Measurements from ENCODE around the gene NAGPA. TPM values are rescaled to one million over a fixed set of nuclear protein-coding genes. Genes with fewer than 3 reads are reported as not detected.

Gene NAGPA
- total and polyA plus RNA-seq, 2 experiments from 2014 or later = 6.3 to 20.7 TPM

- no peak for ATAC-seq
Observed at GRCh38 chr16:5001986-5002385, 31.7 kb downstream of the NAGPA start.

More at GRCh38 chr16:5001986-5002385, 31.7 kb downstream of the NAGPA start:
- no peak for DNase-seq (ENCODE audit: low spot score)
- no peak overlapping the region for H2AFZ ChIP-seq
- H3K36me3 Mint-ChIP-seq (ENCODE audit: low read depth) = peaks cover 4% of the 10 kb centered on the region; the same call in 1 of the 3 replicates
- H3K9me3 Mint-ChIP-seq = no peaks in the 10 kb centered on the region
- 0 out of 2 replicates have a peak, but pooled peaks cover 3% of the 10 kb centered on the region for H4K20me1 ChIP-seq (replicated peaks; ENCODE audit: insufficient read depth)
- H3K9me2 ChIP-seq (ENCODE audit: insufficient read depth) = no peaks in the 10 kb centered on the region
- H3K27ac ChIP-seq (ENCODE audit: low read depth) = no peak overlapping the region
- H3K4me1 Mint-ChIP-seq = no peaks in the 10 kb centered on the region
- no peak overlapping the region for H3K4me3 Mint-ChIP-seq
- H3K36me3 ChIP-seq (ENCODE audit: insufficient read depth) = no peaks in the 10 kb centered on the region
- H3K79me2 ChIP-seq (replicated peaks; ENCODE audit: insufficient read depth) = no peaks in the 10 kb centered on the region
- H3K4me1 ChIP-seq (ENCODE audit: insufficient read depth) = no peaks in the 10 kb centered on the region
- H3K4me2 ChIP-seq = no peak overlapping the region
- H3F3A ChIP-seq (replicated peaks; ENCODE audit: low read depth) = no peaks in the 10 kb centered on the region
- TF ChIP-seq ZNF462 (CRISPR knock-in tag; IDR thresholded peaks at IDR 0.05) (no peak), STAT1 (IDR thresholded peaks at IDR 0.05; ENCODE audit: unreplicated experiment) (no peak), CTCF (conservative IDR thresholded peaks at IDR 0.05; ENCODE audit: low read depth in 2 of 2) (no peak), EZH2phosphoT487 (IDR thresholded peaks at IDR 0.05; ENCODE audit: unreplicated experiment) (no peak), JUNB (IDR thresholded peaks at IDR 0.05; ENCODE audit: unreplicated experiment) (no peak), POLR2AphosphoS5 (IDR thresholded peaks at IDR 0.05; ENCODE audit: low read depth) (no peak), REST (IDR thresholded peaks at IDR 0.05; ENCODE audit: unreplicated experiment) (no peak), ZNF331 (CRISPR knock-in tag; IDR thresholded peaks at IDR 0.05; ENCODE audit: low read depth) (no peak)
- no peaks in the 10 kb centered on the region for H3K27me3 ChIP-seq (ENCODE audit: insufficient read depth)
- H3K27me3 Mint-ChIP-seq (ENCODE audit: insufficient read depth, low read depth, poor library complexity) = peaks cover 5% of the 10 kb centered on the region
- H3K27ac Mint-ChIP-seq = no peak overlapping the region
- no peak overlapping the region for H3K4me3 ChIP-seq
